ENCODE data around the gene IRF5. TPM values are rescaled to one million over a fixed set of nuclear protein-coding genes. Genes with fewer than 3 reads are reported as not detected.

Gene IRF5
- total RNA-seq, 1 donor from 2014 or later = 0.56 TPM

GRCh38 chr7:128903621-128904361 lies 33.9 kb upstream of the IRF5 start:
- Mint-ChIP-seq H3K27ac (no peak overlapping the region), H3K27me3 (ENCODE audit: low read depth) (peaks cover 17% of the 10 kb centered on the region), H3K4me3 (no peak overlapping the region), H3K4me1 (no peaks in the 10 kb centered on the region), H3K9me3 (peaks cover 7% of the 10 kb centered on the region), H3K36me3 (peaks cover 17% of the 10 kb centered on the region)
- DNase-seq (ENCODE audit: low spot score in 2 of 2, unreplicated experiment in 2 of 2) = no peak
- TF ChIP-seq CTCF (IDR thresholded peaks at IDR 0.05; ENCODE audit: unreplicated experiment) = no peak

- peaks cover 7% of the 10 kb centered on the region for H3K9me3 Mint-ChIP-seq
- DNase-seq (ENCODE audit: low spot score in 2 of 2, unreplicated experiment in 2 of 2) = no peak
- H3K4me1 Mint-ChIP-seq = peaks cover 6% of the 10 kb centered on the region
- H3K36me3 Mint-ChIP-seq = peaks cover 17% of the 10 kb centered on the region
- peak; percentile 57 for TF ChIP-seq CTCF (IDR thresholded peaks at IDR 0.05; ENCODE audit: unreplicated experiment)
- H3K4me3 Mint-ChIP-seq = no peak overlapping the region
- no peak overlapping the region for H3K27ac Mint-ChIP-seq
- peaks cover 25% of the 10 kb centered on the region for H3K27me3 Mint-ChIP-seq (ENCODE audit: low read depth)
Measured at GRCh38 chr7:128904381-128905197, 33.1 kb upstream of the IRF5 start.

GRCh38 chr7:128906001-128906765 lies 31.5 kb upstream of the IRF5 start:
- no peak for DNase-seq (ENCODE audit: low spot score in 2 of 2, unreplicated experiment in 2 of 2)
- no peak overlapping the region for H3K4me3 Mint-ChIP-seq
- no peaks in the 10 kb centered on the region for H3K9me3 Mint-ChIP-seq
- H3K27me3 Mint-ChIP-seq (ENCODE audit: low read depth) = peaks cover 38% of the 10 kb centered on the region
- peaks cover 17% of the 10 kb centered on the region for H3K4me1 Mint-ChIP-seq
- H3K36me3 Mint-ChIP-seq = peaks cover 10% of the 10 kb centered on the region
- H3K27ac Mint-ChIP-seq = no peak overlapping the region
- no peak for TF ChIP-seq CTCF (IDR thresholded peaks at IDR 0.05; ENCODE audit: unreplicated experiment)

GRCh38 chr7:128906766-128907559 lies 30.8 kb upstream of the IRF5 start:
- H3K4me1 Mint-ChIP-seq = peaks cover 25% of the 10 kb centered on the region
- no peak for TF ChIP-seq CTCF (IDR thresholded peaks at IDR 0.05; ENCODE audit: unreplicated experiment)
- no peaks in the 10 kb centered on the region for H3K9me3 Mint-ChIP-seq
- H3K36me3 Mint-ChIP-seq = peaks cover 5% of the 10 kb centered on the region
- no peak for DNase-seq (ENCODE audit: low spot score in 2 of 2, unreplicated experiment in 2 of 2)
- H3K4me3 Mint-ChIP-seq = no peak overlapping the region
- H3K27ac Mint-ChIP-seq = no peak overlapping the region
- peaks cover 45% of the 10 kb centered on the region for H3K27me3 Mint-ChIP-seq (ENCODE audit: low read depth)
